Measurements from ENCODE around the gene MVD.

Gene MVD

GRCh38 chr16:88616320-88616719 lies 46.6 kb downstream of the MVD start:
- no peak for DNase-seq
- no peak overlapping the region for H3K27ac ChIP-seq
- H3K36me3 ChIP-seq, result no peaks in the 10 kb centered on the region
- H3K27me3 ChIP-seq (ENCODE audit: insufficient read depth, low read depth, severe bottlenecking), result no peaks in the 10 kb centered on the region
- no peaks in the 10 kb centered on the region for H3K9me3 ChIP-seq (ENCODE audit: severe bottlenecking)
- no peak overlapping the region for H3K4me3 ChIP-seq (ENCODE audit: low read depth, low read length)
- TF ChIP-seq CTCF (IDR thresholded peaks at IDR 0.05; ENCODE audit: low read depth, low read length), result no peak

GRCh38 chr16:88614818-88615580 lies 47.9 kb downstream of the MVD start:
- no peaks in the 10 kb centered on the region for H3K27me3 ChIP-seq (ENCODE audit: insufficient read depth, low read depth, severe bottlenecking)
- no peaks in the 10 kb centered on the region for H3K9me3 ChIP-seq (ENCODE audit: severe bottlenecking)
- no peak overlapping the region for H3K4me3 ChIP-seq (ENCODE audit: low read depth, low read length)
- H3K27ac ChIP-seq, result no peak overlapping the region
- DNase-seq, result no peak
- peaks cover under 1% of the 10 kb centered on the region for H3K36me3 ChIP-seq
- TF ChIP-seq CTCF (IDR thresholded peaks at IDR 0.05; ENCODE audit: low read depth, low read length), result no peak

- TF ChIP-seq CTCF (IDR thresholded peaks at IDR 0.05; ENCODE audit: low read depth, low read length), result no peak
- H3K4me3 ChIP-seq (ENCODE audit: low read depth, low read length), result no peak overlapping the region
- H3K36me3 ChIP-seq, result peaks cover 4% of the 10 kb centered on the region
- H3K27ac ChIP-seq, result no peak overlapping the region
- no peaks in the 10 kb centered on the region for H3K27me3 ChIP-seq (ENCODE audit: insufficient read depth, low read depth, severe bottlenecking)
- DNase-seq, result no peak
- no peaks in the 10 kb centered on the region for H3K9me3 ChIP-seq (ENCODE audit: severe bottlenecking)
Observed at GRCh38 chr16:88613911-88614817, 48.7 kb downstream of the MVD start.

DNA sequence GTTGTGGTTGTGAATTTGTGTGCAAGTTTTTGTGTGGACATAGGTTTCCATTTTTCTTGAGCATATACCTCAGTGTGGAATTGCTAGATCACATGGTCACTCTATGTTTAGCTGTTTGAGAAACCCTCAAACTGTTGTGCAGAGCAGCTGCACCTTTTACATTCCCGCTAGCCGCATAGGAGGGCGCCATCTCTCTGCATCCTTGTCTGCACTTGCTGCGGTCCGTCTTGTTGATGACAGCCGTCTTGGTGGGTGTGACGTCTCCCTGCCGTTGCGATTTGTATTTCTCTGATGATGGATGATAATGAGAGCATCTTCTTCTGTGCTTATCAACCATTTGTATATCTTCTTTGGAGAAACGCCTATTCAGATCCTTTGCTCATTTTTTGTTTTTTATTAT lies 49.6 kb downstream of the MVD start:
- Histone ChIP-seq H3K4me3 (ENCODE audit: low read depth, low read length) (no peak overlapping the region), H3K27me3 (ENCODE audit: insufficient read depth, low read depth, severe bottlenecking) (no peaks in the 10 kb centered on the region), H3K9me3 (ENCODE audit: severe bottlenecking) (no peaks in the 10 kb centered on the region), H3K27ac (no peak overlapping the region), H3K36me3 (peaks cover 4% of the 10 kb centered on the region)
- TF ChIP-seq CTCF (IDR thresholded peaks at IDR 0.05; ENCODE audit: low read depth, low read length), result no peak
- no peak for DNase-seq

DNA sequence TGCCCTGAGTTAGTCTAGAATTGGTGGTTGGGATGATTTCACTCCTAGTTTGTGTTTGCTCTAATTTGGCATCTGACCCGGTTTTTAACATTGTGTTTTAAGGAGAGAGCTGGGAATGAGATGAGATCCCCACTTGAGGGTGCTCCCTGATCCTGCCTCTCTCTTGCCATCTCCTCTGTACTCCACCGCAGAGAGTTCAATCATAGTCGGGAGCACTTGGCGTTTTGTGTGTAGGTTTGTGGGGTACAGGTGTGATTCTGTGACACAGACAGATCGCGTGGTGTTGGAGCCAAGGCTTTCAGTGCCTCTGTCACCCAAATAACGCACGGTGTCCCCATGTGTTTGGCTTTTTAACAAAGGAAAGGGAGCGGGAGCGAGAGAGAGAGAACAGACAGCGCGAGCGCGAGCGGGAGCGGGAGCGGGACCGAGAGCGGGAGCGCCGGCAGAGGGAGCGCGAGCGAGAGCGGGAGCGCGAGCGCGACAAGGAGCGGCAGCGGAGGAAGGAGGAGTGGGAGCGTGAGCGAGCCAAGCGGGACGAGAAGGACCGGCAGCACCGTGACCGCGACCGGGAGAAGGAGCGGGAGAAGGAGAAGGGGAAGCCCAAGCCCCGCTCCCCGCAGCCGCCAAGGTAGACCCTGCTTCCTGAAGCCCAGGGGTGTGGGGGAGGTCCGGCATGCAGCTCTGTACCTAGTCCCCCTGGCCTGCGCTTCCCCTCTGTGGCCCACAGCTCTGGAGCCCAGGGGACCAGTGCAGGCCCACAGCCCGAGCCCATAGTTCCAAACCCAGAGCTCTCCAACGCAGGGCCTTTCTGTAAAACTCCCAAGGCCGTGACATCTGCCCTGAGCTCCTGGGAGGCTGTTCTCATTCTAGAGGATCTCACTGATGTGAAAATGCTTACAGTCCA lies 51.7 kb downstream of the MVD start:
- DNase-seq, result no peak
- peaks cover 4% of the 10 kb centered on the region for H3K36me3 ChIP-seq
- no peak for TF ChIP-seq CTCF (IDR thresholded peaks at IDR 0.05; ENCODE audit: low read depth, low read length)
- no peaks in the 10 kb centered on the region for H3K9me3 ChIP-seq (ENCODE audit: severe bottlenecking)
- H3K4me3 ChIP-seq (ENCODE audit: low read depth, low read length), result no peak overlapping the region
- no peak overlapping the region for H3K27ac ChIP-seq
- H3K27me3 ChIP-seq (ENCODE audit: insufficient read depth, low read depth, severe bottlenecking), result no peaks in the 10 kb centered on the region

Data from WERI-Rb-1 (cell line).